ENCODE results near the gene HIGD1A.

Gene HIGD1A

DNA sequence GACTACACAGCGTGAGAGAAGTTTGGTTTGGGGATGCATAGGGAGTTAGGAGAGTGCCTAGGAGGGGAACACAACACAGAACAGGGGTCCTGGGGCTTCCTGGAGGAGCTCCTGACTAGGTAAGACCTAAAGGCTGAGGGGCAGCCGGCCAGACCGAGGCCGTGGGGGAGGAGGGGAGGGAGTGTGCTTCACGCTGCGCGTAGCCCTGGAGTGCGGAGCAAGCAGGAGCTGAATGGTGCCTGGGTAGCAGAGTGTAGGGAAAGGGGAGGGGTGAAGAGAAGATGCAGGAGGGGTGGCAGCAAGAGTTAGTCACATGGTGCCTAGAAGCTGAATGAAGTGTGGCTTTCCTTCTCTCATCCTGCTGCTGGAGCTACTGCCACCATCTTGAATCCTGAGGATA lies 69.3 kb downstream of the HIGD1A start:
- DNase-seq (ENCODE audit: low read depth in 2 of 2): no peak

DNA sequence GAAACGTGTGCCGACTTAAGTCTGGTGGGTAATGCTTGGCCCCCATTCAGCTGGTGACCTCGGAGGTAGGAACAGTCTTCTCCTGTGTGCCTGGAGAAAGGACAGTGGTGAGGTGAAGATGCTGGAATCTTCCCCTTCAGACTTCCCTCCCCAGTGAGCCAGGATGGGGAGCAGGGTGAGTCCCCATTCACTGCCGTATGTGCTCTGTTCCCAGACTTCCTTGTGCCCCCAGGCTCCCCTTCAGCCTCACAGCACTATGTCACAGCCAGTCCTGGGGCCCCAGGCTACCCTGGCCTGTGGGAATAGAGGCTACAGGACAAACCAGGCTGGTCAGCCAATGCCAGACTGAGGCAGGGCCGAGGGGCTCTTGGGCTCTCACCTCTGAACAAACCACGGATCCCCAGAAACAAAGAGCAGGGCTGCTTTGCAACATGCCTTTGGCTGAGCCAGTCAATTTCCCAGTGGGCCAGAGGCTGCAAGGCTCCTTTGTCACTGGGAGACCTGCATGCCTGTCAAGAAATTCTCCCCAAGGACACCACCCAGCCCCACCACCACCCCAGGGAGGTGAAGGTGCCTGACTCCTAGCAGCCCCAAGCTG lies 69.9 kb downstream of the HIGD1A start:
- DNase-seq (ENCODE audit: low read depth in 2 of 2): no peak

GRCh38 chr3:42733501-42734262 lies 70.6 kb downstream of the HIGD1A start:
- DNase-seq (ENCODE audit: low read depth in 2 of 2): no peak
